HEK293T (cell line): ENCODE data around the gene FOCAD.

ENCODE experiments used
- CTCF ChIA-PET: fragments of 350-600 bp; formaldehyde crosslinking; extraction: SDS; loops from one replicate; lab custom pipeline; 2021; ENCODE audit warnings: antibody characterized with exemption, inconsistent platforms; lab: Yijun Ruan, JAX
- POLR2A ChIA-PET: fragments of 350-600 bp; formaldehyde crosslinking; extraction: SDS; loops from one replicate; lab custom pipeline; 2020; ENCODE audit warnings: antibody characterized with exemption, inconsistent platforms; lab: Yijun Ruan, JAX
- DNase-seq: peaks from one replicate; pipeline ENCODE4 v3.0.0; 2012; ENCODE audit warnings: mixed read lengths; ENCODE audit errors: extremely low spot score
- ARNT ChIP-seq: fragments of 450-650 bp; IDR thresholded peaks from 2 replicates; pipeline ENCODE4 v1.6.1; 2017; ENCODE audit warnings: mild to moderate bottlenecking
- BHLHE40 ChIP-seq: fragments of 450-650 bp; IDR thresholded peaks from 2 replicates; pipeline ENCODE4 v1.6.1; 2016; ENCODE audit warnings: mild to moderate bottlenecking, moderate library complexity, borderline replicate concordance
- CTBP1 ChIP-seq: fragments of 450-650 bp; IDR thresholded peaks from 2 replicates; pipeline ENCODE4 v1.6.1; 2016; ENCODE audit warnings: borderline replicate concordance
- ELF4 ChIP-seq: fragments of 450-650 bp; IDR thresholded peaks from 2 replicates; pipeline ENCODE4 v1.6.1; 2017; ENCODE audit warnings: antibody characterized with exemption
- FOXA1 ChIP-seq: fragments of 450-650 bp; IDR thresholded peaks from 2 replicates; pipeline ENCODE4 v1.6.1; 2016; ENCODE audit warnings: mild to moderate bottlenecking
- FOXK2 ChIP-seq: fragments of 450-650 bp; IDR thresholded peaks from 2 replicates; pipeline ENCODE4 v1.6.1; 2016; ENCODE audit warnings: mild to moderate bottlenecking
- FOXM1 ChIP-seq: fragments of 450-650 bp; IDR thresholded peaks from 2 replicates; pipeline ENCODE4 v1.6.1; 2017; ENCODE audit warnings: mild to moderate bottlenecking, borderline replicate concordance
- HDGF ChIP-seq: fragments of 450-650 bp; IDR thresholded peaks from 2 replicates; pipeline ENCODE4 v1.6.1; 2017; ENCODE audit warnings: antibody characterized with exemption, borderline replicate concordance
- L3MBTL2 ChIP-seq: fragments of 450-650 bp; conservative IDR thresholded peaks from 2 replicates; pipeline ENCODE4 v1.6.1; 2016; ENCODE audit warnings: mild to moderate bottlenecking
- LEF1 ChIP-seq: fragments of 450-650 bp; IDR thresholded peaks from 2 replicates; pipeline ENCODE4 v1.6.1; 2017; ENCODE audit warnings: mild to moderate bottlenecking, borderline replicate concordance
- NFRKB ChIP-seq: fragments of 450-650 bp; IDR thresholded peaks from 2 replicates; pipeline ENCODE4 v1.6.1; 2016; ENCODE audit warnings: mild to moderate bottlenecking, moderate library complexity
- PKNOX1 ChIP-seq: fragments of 450-650 bp; IDR thresholded peaks from 2 replicates; pipeline ENCODE4 v1.6.1; 2016
- SP1 ChIP-seq: fragments of 450-650 bp; IDR thresholded peaks from 2 replicates; pipeline ENCODE4 v1.6.1; 2017
- SUZ12 ChIP-seq: fragments of 450-650 bp; IDR thresholded peaks from 2 replicates; pipeline ENCODE4 v1.6.1; 2016; ENCODE audit warnings: mild to moderate bottlenecking
- TARDBP ChIP-seq: fragments of 450-650 bp; IDR thresholded peaks from 2 replicates; pipeline ENCODE4 v1.6.1; 2016
- ZNF384 ChIP-seq: fragments of 450-650 bp; IDR thresholded peaks from 2 replicates; pipeline ENCODE4 v1.6.1; 2016

FOCAD gene

GRCh38 chr9:20873240-20873865 is 189.3 kb downstream of the FOCAD start:
- CTCF ChIA-PET: no interaction called here
- POLR2A ChIA-PET: no interaction called here
- no peak for DNase-seq
- TF ChIP-seq ARNT (no peak), TARDBP (no peak), HDGF (no peak), ELF4 (no peak), LEF1 (no peak), BHLHE40 (no peak), FOXK2 (no peak), L3MBTL2 (no peak), NFRKB (no peak), FOXA1 (no peak)

DNA sequence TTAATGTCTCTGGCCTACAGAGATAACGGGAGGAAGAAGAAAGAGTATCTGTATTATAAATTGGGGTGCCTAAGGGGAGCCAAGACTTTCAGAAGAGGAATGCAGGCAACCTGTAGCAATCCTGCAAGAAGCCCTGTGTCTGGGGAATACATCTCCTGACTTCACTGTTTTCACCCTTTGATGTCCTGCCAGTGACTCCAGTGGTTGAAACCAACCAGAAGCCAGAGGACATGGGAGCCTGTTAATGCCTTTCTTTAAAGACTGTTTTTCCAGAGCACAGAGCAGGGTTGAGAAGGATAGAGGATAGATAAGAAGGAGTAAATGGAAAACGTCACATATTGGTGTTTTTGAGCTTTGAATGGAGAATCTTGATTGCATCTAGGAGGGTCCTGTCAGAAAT is 196.2 kb downstream of the FOCAD start:
- POLR2A ChIA-PET: interaction anchor here (0.7 kb wide), 1 partner anchor 494 kb away, joined by 3 read pairs; no protein-coding TSS in a partner anchor
- CTCF ChIA-PET: no interaction called here
- no peak for TF ChIP-seq SP1
- no peak for TF ChIP-seq SUZ12
- TF ChIP-seq L3MBTL2: no peak
- TF ChIP-seq PKNOX1: no peak
- TF ChIP-seq ARNT: no peak
- no peak for TF ChIP-seq CTBP1
- TF ChIP-seq NFRKB: no peak
- TF ChIP-seq TARDBP: no peak
- TF ChIP-seq FOXA1: no peak
- no peak for TF ChIP-seq LEF1
- TF ChIP-seq HDGF: no peak
- TF ChIP-seq ZNF384: no peak
- no peak for TF ChIP-seq FOXM1
- no peak for TF ChIP-seq ELF4
- no peak for DNase-seq

DNA sequence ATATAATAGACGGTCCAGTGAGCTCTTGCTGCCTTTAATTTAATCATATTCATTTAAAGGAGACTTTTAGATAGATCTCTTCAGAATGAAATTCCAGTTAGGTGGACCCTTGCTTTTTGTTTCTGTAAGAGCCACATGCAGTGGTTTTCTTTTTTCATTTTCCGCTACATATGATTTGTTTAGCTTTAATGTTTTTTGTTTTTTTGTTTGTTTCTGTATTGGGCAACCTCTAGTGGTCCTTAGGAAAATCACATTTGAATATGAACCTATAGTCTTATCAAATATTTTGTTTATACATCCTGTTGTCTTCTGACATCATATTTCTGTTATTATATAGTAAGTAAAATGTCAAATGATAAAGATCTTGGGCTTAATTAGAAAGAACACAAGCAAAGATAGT is 196.6 kb downstream of the FOCAD start:
- CTCF ChIA-PET: no interaction called here
- POLR2A ChIA-PET: interaction anchor here (0.7 kb wide), 1 partner anchor 494 kb away, joined by 3 read pairs; no protein-coding TSS in a partner anchor
- no peak for TF ChIP-seq HDGF
- TF ChIP-seq BHLHE40: no peak
- no peak for TF ChIP-seq ARNT
- no peak for TF ChIP-seq ZNF384
- TF ChIP-seq NFRKB: no peak
- no peak for TF ChIP-seq FOXA1
- TF ChIP-seq LEF1: no peak
- TF ChIP-seq PKNOX1: no peak
- no peak for TF ChIP-seq SP1
- no peak for TF ChIP-seq TARDBP
- no peak for TF ChIP-seq FOXK2
- TF ChIP-seq CTBP1: no peak
- TF ChIP-seq L3MBTL2: no peak
- no peak for DNase-seq

DNA sequence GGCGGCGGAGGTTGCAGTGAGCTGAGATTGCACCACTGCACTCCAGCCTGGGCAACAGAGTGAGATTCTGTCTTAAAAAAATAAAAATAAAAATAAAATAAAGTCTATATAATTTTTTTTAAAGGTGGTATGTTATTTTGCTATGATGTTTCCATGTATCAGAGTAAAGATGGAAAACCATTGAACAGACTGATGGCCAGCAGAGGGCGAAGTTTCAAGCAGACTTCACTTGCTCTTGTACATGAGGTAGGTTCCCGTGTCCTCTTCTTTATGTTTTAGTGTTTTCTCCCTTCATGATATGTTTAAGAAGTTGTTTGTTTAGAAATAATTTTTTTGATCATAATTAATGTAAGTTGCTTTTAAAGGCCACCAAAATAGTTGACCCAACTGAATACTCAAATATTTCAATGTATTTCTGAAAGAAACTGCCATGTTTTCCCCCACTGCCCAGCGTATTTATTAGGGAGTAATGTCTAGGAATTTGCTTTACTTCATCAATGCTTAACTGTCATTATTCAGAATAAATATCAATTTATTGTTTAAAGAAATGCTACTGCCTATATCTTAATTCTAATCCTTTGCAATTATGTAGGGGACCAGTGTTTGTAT is 201.0 kb downstream of the FOCAD start:
- no peak for TF ChIP-seq BHLHE40
- TF ChIP-seq NFRKB: no peak
- no peak for TF ChIP-seq SUZ12
- TF ChIP-seq ZNF384: no peak
- no peak for TF ChIP-seq FOXA1
- TF ChIP-seq ELF4: no peak
- no peak for TF ChIP-seq LEF1
- no peak for TF ChIP-seq FOXM1
- no peak for TF ChIP-seq L3MBTL2
- CTCF ChIA-PET: interaction anchor here (0.7 to 0.9 kb wide), 2 partner anchors 25 to 226 kb away, joined by 3 to 4 read pairs; no protein-coding TSS in a partner anchor
- peak; percentile 50 for DNase-seq
- POLR2A ChIA-PET: no interaction called here

- POLR2A ChIA-PET: no interaction called here
- CTCF ChIA-PET: no interaction called here
- DNase-seq: no peak
- no peak for TF ChIP-seq ZNF384
- no peak for TF ChIP-seq SP1
- TF ChIP-seq TARDBP: no peak
- TF ChIP-seq ARNT: no peak
- no peak for TF ChIP-seq BHLHE40
- no peak for TF ChIP-seq HDGF
- TF ChIP-seq SUZ12: no peak
Measured at GRCh38 chr9:20898885-20899554, 215.0 kb downstream of the FOCAD start.

GRCh38 chr9:20903212-20903611 is 219.2 kb downstream of the FOCAD start:
- no peak for DNase-seq
- TF ChIP-seq FOXM1: no peak
- no peak for TF ChIP-seq L3MBTL2
- no peak for TF ChIP-seq ZNF384
- TF ChIP-seq TARDBP: no peak
- no peak for TF ChIP-seq LEF1
- no peak for TF ChIP-seq ELF4
- TF ChIP-seq ARNT: no peak
- no peak for TF ChIP-seq FOXA1
- no peak for TF ChIP-seq BHLHE40
- TF ChIP-seq HDGF: no peak
- no peak for TF ChIP-seq FOXK2
- no peak for TF ChIP-seq SUZ12
- TF ChIP-seq CTBP1: no peak
- no peak for TF ChIP-seq PKNOX1
- TF ChIP-seq SP1: no peak
- CTCF ChIA-PET: no interaction called here
- POLR2A ChIA-PET: no interaction called here
